ENCODE measurements around the gene DPH7.

DNA sequence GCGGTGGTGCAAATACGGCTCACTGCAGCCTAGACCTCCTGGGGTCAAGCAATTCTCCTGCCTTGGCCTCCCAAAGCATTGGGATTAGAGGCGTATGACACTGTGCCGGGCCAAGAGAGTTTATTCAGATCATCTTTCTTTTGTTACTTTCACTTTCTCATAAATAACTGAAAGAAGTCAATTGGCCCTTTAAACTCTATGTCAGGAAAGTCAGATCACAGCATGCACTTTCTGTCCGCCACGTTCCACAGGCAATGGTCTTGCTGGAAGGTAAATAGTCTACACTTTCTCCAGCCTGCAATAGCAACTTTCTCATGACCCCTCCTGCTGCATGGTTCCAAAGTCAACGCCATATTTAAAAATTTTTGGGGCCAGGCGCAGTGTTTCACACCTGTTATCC lies 20.2 kb upstream of the DPH7 start:
- TF ChIP-seq, protein P1, sequence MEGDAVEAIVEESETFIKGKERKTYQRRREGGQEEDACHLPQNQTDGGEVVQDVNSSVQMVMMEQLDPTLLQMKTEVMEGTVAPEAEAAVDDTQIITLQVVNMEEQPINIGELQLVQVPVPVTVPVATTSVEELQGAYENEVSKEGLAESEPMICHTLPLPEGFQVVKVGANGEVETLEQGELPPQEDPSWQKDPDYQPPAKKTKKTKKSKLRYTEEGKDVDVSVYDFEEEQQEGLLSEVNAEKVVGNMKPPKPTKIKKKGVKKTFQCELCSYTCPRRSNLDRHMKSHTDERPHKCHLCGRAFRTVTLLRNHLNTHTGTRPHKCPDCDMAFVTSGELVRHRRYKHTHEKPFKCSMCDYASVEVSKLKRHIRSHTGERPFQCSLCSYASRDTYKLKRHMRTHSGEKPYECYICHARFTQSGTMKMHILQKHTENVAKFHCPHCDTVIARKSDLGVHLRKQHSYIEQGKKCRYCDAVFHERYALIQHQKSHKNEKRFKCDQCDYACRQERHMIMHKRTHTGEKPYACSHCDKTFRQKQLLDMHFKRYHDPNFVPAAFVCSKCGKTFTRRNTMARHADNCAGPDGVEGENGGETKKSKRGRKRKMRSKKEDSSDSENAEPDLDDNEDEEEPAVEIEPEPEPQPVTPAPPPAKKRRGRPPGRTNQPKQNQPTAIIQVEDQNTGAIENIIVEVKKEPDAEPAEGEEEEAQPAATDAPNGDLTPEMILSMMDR (IDR thresholded peaks at IDR 0.05; ENCODE audit: control extremely low read depth in 1 of 3, insufficient read depth in 1 of 3, low read depth in 1 of 3, low read length in 3 of 3): no peak
- TF ChIP-seq POLR2A (IDR thresholded peaks at IDR 0.05; ENCODE audit: control extremely low read depth in 1 of 2, low read depth in 2 of 2, low read length in 2 of 2): no peak
- no peak for TF ChIP-seq POU5F1 (IDR thresholded peaks at IDR 0.05; ENCODE audit: low read depth, low read length)
- TF ChIP-seq SIN3A (conservative IDR thresholded peaks at IDR 0.05 in 1 of 2, IDR thresholded peaks at IDR 0.05 in 1 of 2; ENCODE audit: low read depth in 1 of 2, low read length in 2 of 2): no peak
- no peak for TF ChIP-seq JUN (IDR thresholded peaks at IDR 0.05; ENCODE audit: low read depth, low read length)
- TF ChIP-seq SP1 (IDR thresholded peaks at IDR 0.05; ENCODE audit: low read depth, low read length): no peak
